Loucy (cell line): ENCODE data around the gene SPTBN2.
"Not testable (repeated sequence)": the region's sequence is repeated elsewhere in the genome, so short reads cannot be mapped to it uniquely, and the experiment has no call there.

ENCODE experiments used
- H2AFZ ChIP-seq: fragments of 200-600 bp; sonication (generic); 2 replicates; pipeline ENCODE4 v1.6.0; 2016; ENCODE audit warnings: antibody characterized with exemption, mild to moderate bottlenecking, low read length, moderate library complexity
- H3F3A ChIP-seq: fragments of 200-600 bp; 2 replicates; pipeline ENCODE4 v1.6.0; 2016; ENCODE audit warnings: antibody characterized with exemption, low read depth, mild to moderate bottlenecking
- H3K27me3 ChIP-seq: fragments of 200-600 bp; sonication (generic); 2 replicates; pipeline ENCODE4 v1.6.1; 2014; ENCODE audit warnings: low read length, mild to moderate bottlenecking; ENCODE audit not compliant: insufficient read depth, poor library complexity, severe bottlenecking
- H3K36me3 ChIP-seq: fragments of 200-600 bp; sonication (generic); 2 replicates; pipeline ENCODE4 v1.6.1; 2016; ENCODE audit warnings: low read length; ENCODE audit not compliant: insufficient read depth
- H3K4me1 ChIP-seq: fragments of 200-600 bp; sonication (generic); 2 replicates; pipeline ENCODE4 v1.5.1; 2014; ENCODE audit warnings: low read length, mild to moderate bottlenecking; ENCODE audit not compliant: insufficient read depth, poor library complexity, severe bottlenecking
- H3K4me2 ChIP-seq: fragments of 200-600 bp; sonication (generic); 2 replicates; pipeline ENCODE4 v1.6.0; 2014; ENCODE audit warnings: antibody characterized with exemption, low read length, low read depth, mild to moderate bottlenecking; ENCODE audit not compliant: poor library complexity, severe bottlenecking
- H3K4me3 ChIP-seq: fragments of 200-600 bp; sonication (generic); 2 replicates; pipeline ENCODE4 v1.5.1; 2014; ENCODE audit warnings: low read length, mild to moderate bottlenecking, mixed read lengths; ENCODE audit not compliant: poor library complexity, severe bottlenecking
- H3K79me2 ChIP-seq: fragments of 200-600 bp; sonication (generic); 2 replicates; pipeline ENCODE4 v1.6.1; 2014; ENCODE audit warnings: low read length; ENCODE audit not compliant: insufficient read depth
- H3K9ac ChIP-seq: fragments of 200-600 bp; sonication (generic); 2 replicates; pipeline ENCODE4 v1.6.0; 2014; ENCODE audit warnings: mild to moderate bottlenecking, low read depth, low read length, moderate library complexity; ENCODE audit not compliant: poor library complexity, severe bottlenecking
- H3K9me2 ChIP-seq: fragments of 200-600 bp; sonication (generic); replicated peaks from 2 replicates; pipeline ENCODE4 v1.6.1; 2016; ENCODE audit warnings: low read depth, low read length, mixed read lengths
- H3K9me3 ChIP-seq: fragments of 200-600 bp; sonication (generic); 2 replicates; pipeline ENCODE4 v1.6.1; 2014; ENCODE audit warnings: mild to moderate bottlenecking, antibody characterized with exemption, low read length, low read depth; ENCODE audit not compliant: insufficient read depth
- H4K20me1 ChIP-seq: fragments of 200-600 bp; sonication (generic); 2 replicates; pipeline ENCODE4 v1.6.0; 2014; ENCODE audit warnings: antibody characterized with exemption, low read length, mild to moderate bottlenecking; ENCODE audit not compliant: insufficient read depth, poor library complexity, severe bottlenecking
- EZH2phosphoT487 ChIP-seq: fragments of 200-600 bp; IDR thresholded peaks from 2 replicates; pipeline ENCODE4 v1.6.1; 2018; ENCODE audit warnings: antibody characterized with exemption, mild to moderate bottlenecking, moderate library complexity, borderline replicate concordance
- TF ChIP-seq, protein P1 (sequence below): fragments of 200-600 bp; sonication (generic); conservative IDR thresholded peaks from 2 replicates; pipeline ENCODE4 v1.5.1; 2014; ENCODE audit warnings: mild to moderate bottlenecking, antibody characterized with exemption, low read length

Gene SPTBN2

DNA sequence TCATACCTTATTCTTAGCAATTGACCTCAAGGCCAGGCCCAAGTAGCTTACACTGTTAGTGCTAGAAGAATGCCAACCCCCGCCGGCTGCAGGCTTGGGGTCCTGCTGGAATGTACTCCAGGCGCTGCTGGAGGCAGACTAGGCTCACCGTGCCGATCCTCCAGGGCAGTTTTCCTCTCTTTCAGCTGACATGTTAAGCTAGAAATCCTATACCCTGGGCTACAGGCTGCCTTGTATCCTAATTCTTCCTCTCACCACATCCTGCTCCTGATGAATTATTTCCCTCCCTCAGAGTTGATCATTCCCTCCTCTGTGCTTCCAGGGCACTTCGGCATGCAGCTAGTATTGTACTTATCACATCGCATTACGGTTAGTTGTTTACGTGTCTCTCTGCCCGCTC lies 3.4 kb downstream of the SPTBN2 start:
- Histone ChIP-seq H3K4me1 (peaks cover 65% of the 10 kb centered on the region), H3F3A (peaks cover 8% of the 10 kb centered on the region; the same call in 1 of the 2 replicates), H3K36me3 (no peaks in the 10 kb centered on the region), H2AFZ (no peak overlapping the region), H3K4me2 (peak overlapping the region; percentile 95), H3K9me2 (no peaks in the 10 kb centered on the region), H3K27me3 (no peaks in the 10 kb centered on the region), H3K9me3 (no peaks in the 10 kb centered on the region), H3K9ac (no peak overlapping the region), H3K79me2 (peaks cover 20% of the 10 kb centered on the region; the same call in 1 of the 2 replicates), H4K20me1 (no peaks in the 10 kb centered on the region), H3K4me3 (no peak overlapping the region)
- TF ChIP-seq, protein P1, sequence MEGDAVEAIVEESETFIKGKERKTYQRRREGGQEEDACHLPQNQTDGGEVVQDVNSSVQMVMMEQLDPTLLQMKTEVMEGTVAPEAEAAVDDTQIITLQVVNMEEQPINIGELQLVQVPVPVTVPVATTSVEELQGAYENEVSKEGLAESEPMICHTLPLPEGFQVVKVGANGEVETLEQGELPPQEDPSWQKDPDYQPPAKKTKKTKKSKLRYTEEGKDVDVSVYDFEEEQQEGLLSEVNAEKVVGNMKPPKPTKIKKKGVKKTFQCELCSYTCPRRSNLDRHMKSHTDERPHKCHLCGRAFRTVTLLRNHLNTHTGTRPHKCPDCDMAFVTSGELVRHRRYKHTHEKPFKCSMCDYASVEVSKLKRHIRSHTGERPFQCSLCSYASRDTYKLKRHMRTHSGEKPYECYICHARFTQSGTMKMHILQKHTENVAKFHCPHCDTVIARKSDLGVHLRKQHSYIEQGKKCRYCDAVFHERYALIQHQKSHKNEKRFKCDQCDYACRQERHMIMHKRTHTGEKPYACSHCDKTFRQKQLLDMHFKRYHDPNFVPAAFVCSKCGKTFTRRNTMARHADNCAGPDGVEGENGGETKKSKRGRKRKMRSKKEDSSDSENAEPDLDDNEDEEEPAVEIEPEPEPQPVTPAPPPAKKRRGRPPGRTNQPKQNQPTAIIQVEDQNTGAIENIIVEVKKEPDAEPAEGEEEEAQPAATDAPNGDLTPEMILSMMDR: no peak
- no peak for TF ChIP-seq EZH2phosphoT487

DNA sequence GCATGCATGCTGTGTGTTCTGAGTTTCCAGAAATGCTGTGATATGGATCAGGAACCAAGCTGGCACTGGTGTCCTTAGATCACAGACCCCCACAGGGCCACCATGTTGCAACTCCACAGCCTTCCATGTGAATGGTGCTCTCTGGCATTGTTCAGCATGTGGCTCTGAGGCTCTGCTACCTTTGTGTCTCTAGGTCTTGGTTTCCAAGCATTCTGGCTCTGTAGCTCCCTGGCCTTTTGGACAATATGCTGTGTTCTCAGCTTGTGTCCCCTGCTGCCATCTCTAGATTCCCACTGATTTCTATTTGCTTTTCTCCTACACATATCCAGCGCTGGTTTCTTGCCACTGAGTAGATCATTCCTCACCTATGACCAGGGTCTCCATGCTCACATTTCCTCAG lies 3.9 kb downstream of the SPTBN2 start:
- Histone ChIP-seq H3K4me1 (peaks cover 68% of the 10 kb centered on the region), H3K9me3 (no peaks in the 10 kb centered on the region), H3F3A (peaks cover 6% of the 10 kb centered on the region; the same call in 1 of the 2 replicates), H2AFZ (no peak overlapping the region), H3K36me3 (no peaks in the 10 kb centered on the region), H3K4me2 (no peak overlapping the region), H3K27me3 (no peaks in the 10 kb centered on the region), H3K9ac (no peak overlapping the region), H3K4me3 (no peak overlapping the region), H3K9me2 (no peaks in the 10 kb centered on the region), H4K20me1 (no peaks in the 10 kb centered on the region), H3K79me2 (peaks cover 22% of the 10 kb centered on the region; the same call in 1 of the 2 replicates)
- TF ChIP-seq, protein P1: no peak
- TF ChIP-seq EZH2phosphoT487: no peak

DNA sequence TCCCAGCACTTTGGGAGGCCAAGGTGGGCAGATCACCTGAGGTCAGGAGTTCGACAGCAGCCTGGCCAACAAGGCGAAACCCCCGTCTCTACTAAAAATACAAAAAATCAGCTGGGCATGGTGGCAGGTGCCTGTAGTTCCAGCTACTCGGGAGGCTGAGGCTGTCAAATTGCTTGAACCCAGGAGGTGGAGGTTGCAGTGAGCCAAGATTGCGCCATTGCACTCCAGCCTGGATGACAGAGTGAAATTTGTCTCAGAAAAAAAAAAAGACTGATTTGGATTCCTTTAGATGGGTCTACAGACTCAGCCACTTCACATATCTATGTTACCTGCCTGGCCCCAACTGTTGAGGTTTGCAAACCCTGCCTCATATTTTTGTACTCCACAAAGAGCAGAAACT lies 4.8 kb downstream of the SPTBN2 start:
- not testable (repeated sequence) for H3K9me3 ChIP-seq

DNA sequence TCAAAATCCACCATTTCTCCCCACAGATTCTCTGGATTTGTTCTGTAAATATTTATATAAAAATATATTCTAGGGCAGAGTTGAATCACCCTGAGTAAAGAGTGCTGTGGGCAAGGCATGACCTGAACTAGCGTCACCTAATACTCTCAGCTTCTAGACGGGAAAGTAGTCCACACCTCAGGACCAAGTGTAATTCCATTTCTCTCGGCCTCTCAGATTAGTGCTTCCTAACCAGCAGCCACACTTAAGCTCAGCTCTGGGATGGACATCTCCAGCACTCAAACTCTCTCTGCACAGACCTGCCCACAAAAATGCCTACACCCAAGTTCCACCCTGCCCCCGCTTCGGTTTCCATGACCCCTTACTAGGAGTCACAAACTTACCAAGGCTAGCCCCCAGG lies 5.3 kb downstream of the SPTBN2 start:
- Histone ChIP-seq H3K79me2 (peaks cover 22% of the 10 kb centered on the region; the same call in 1 of the 2 replicates), H2AFZ (no peak overlapping the region), H3K9ac (no peak overlapping the region), H3K4me1 (peaks cover 79% of the 10 kb centered on the region), H3K9me3 (no peaks in the 10 kb centered on the region), H3K9me2 (no peaks in the 10 kb centered on the region), H3K27me3 (no peaks in the 10 kb centered on the region), H4K20me1 (no peaks in the 10 kb centered on the region), H3K4me3 (no peak overlapping the region), H3F3A (peaks cover 6% of the 10 kb centered on the region; the same call in 1 of the 2 replicates), H3K36me3 (no peaks in the 10 kb centered on the region), H3K4me2 (peak overlapping the region; percentile 9)
- TF ChIP-seq, protein P1: no peak
- TF ChIP-seq EZH2phosphoT487: no peak

More for the DNA sequence above, 4.8 kb downstream of the SPTBN2 start:
- peaks cover 78% of the 10 kb centered on the region for H3K4me1 ChIP-seq
- H3F3A ChIP-seq, H2AFZ ChIP-seq, H3K9me2 ChIP-seq, H4K20me1 ChIP-seq, H3K36me3 ChIP-seq, H3K27me3 ChIP-seq, H3K9ac ChIP-seq, H3K4me3 ChIP-seq: not testable (repeated sequence)
- H3K4me2 ChIP-seq: peak overlapping the region; percentile 9
- H3K79me2 ChIP-seq: peaks cover 22% of the 10 kb centered on the region; the same call in 1 of the 2 replicates
